SK-N-SH (cell line): ENCODE results near the gene MYO9A. TPM values are rescaled to one million over a fixed set of nuclear protein-coding genes. Genes with fewer than 3 reads are reported as not detected.

Source experiments
- CTCF ChIA-PET: fragments of 300-600, 350-600 bp; formaldehyde crosslinking; extraction: SDS; loops from one replicate; lab custom pipeline; 2021; lab: Yijun Ruan, JAX
- POLR2A ChIA-PET: fragments of 350-600 bp; sonication (Branson Sonifier 250); formaldehyde crosslinking; extraction: SDS; loops from one replicate; lab custom pipeline; 2020; ENCODE audit warnings: antibody characterized with exemption, inconsistent platforms; lab: Yijun Ruan, JAX
- DNase-seq: peaks from one replicate; pipeline ENCODE4 v3.0.0; 2012
- H2AFZ ChIP-seq: fragments of 200-600 bp; sonication (generic); 2 replicates; pipeline ENCODE4 v1.8.1; 2016; ENCODE audit warnings: antibody characterized with exemption, mild to moderate bottlenecking, low read depth
- H3F3A ChIP-seq: fragments of 200-600 bp; sonication (generic); replicated peaks from 2 replicates; pipeline ENCODE3; 2016; ENCODE audit warnings: antibody characterized with exemption, mild to moderate bottlenecking; ENCODE audit not compliant: insufficient read depth
- H3K27ac ChIP-seq, 2 experiments: fragments of 200-500 bp in 1 of 2; fragments of 200-600 bp in 1 of 2; sonication (Bioruptor generic) in 1 of 2; sonication (generic), shearing (Covaris generic) in 1 of 2; 2 replicates each; pipeline versions ENCODE4 v1.5.1 to v1.6.1; 2014 to 2016; ENCODE audit warnings: low read depth in 2 of 2, inconsistent platforms in 1 of 2, low read length in 1 of 2, mild to moderate bottlenecking in 1 of 2, mixed read lengths in 1 of 2
- H3K27me3 ChIP-seq: fragments of 200-600 bp; sonication (generic), shearing (Covaris generic); 2 replicates; pipeline ENCODE4 v1.6.1; 2016; ENCODE audit warnings: mixed run types; ENCODE audit not compliant: insufficient read depth
- H3K36me3 ChIP-seq, 2 experiments: fragments of 200-500 bp in 1 of 2; fragments of 200-600 bp in 1 of 2; sonication (Bioruptor generic) in 1 of 2; sonication (generic) in 1 of 2; replicated peaks in 1 of 2; 2 replicates each; pipeline versions ENCODE3 to v1.5.1; 2014 to 2016; ENCODE audit warnings: low read length in 1 of 2, mild to moderate bottlenecking in 1 of 2; ENCODE audit not compliant: insufficient read depth in 2 of 2, control insufficient read depth in 1 of 2
- H3K4me1 ChIP-seq, 2 experiments: fragments of 200-500 bp in 1 of 2; fragments of 200-600 bp in 1 of 2; sonication (Bioruptor generic) in 1 of 2; sonication (generic), shearing (Covaris generic) in 1 of 2; 2 replicates each; pipeline versions ENCODE4 v1.5.1 to v1.6.1; 2014 to 2016; ENCODE audit warnings: low read depth in 1 of 2, low read length in 1 of 2, mixed run types in 1 of 2; ENCODE audit not compliant: insufficient read depth in 2 of 2, control insufficient read depth in 1 of 2
- H3K4me2 ChIP-seq: fragments of 200-600 bp; sonication (generic), shearing (Covaris generic); 2 replicates; pipeline ENCODE4 v1.6.1; 2017; ENCODE audit warnings: mixed run types
- H3K4me3 ChIP-seq, 2 experiments: fragments of 200-500 bp in 1 of 2; fragments of 200-600 bp in 1 of 2; sonication (Bioruptor generic) in 1 of 2; sonication (generic), shearing (Covaris generic) in 1 of 2; 2 replicates each; pipeline versions ENCODE4 v1.5.1 to v1.8.1; 2014 to 2016; ENCODE audit warnings: low read depth in 2 of 2, inconsistent platforms in 1 of 2, low read length in 1 of 2, mild to moderate bottlenecking in 1 of 2, mixed read lengths in 1 of 2, moderate library complexity in 1 of 2
- H3K79me2 ChIP-seq: fragments of 200-600 bp; sonication (generic); 2 replicates; pipeline ENCODE4 v1.8.1; 2017; ENCODE audit warnings: mild to moderate bottlenecking; ENCODE audit not compliant: insufficient read depth
- H3K9ac ChIP-seq: fragments of 200-600 bp; sonication (generic); 2 replicates; pipeline ENCODE4 v1.6.1; 2017; ENCODE audit warnings: mixed run types
- H3K9me2 ChIP-seq: fragments of 200-600 bp; sonication (generic); 2 replicates; pipeline ENCODE4 v1.6.1; 2017; ENCODE audit warnings: mixed run types
- H3K9me3 ChIP-seq: fragments of 200-600 bp; sonication (generic); 2 replicates; pipeline ENCODE4 v1.6.1; 2017; ENCODE audit warnings: mixed run types, mild to moderate bottlenecking, moderate library complexity
- H4K20me1 ChIP-seq: fragments of 200-600 bp; sonication (generic); 2 replicates; pipeline ENCODE4 v1.6.1; 2017; ENCODE audit warnings: mild to moderate bottlenecking, mixed run types; ENCODE audit not compliant: insufficient read depth
- CHD2 ChIP-seq: fragments of 150-350 bp; IDR thresholded peaks from 2 replicates; pipeline ENCODE4 v1.6.1; 2018; ENCODE audit warnings: low read length; ENCODE audit not compliant: partially characterized antibody
- ELF1 ChIP-seq: IDR thresholded peaks from 2 replicates; pipeline ENCODE4 v1.4.0; 2012
- EP300 ChIP-seq, 2 experiments: IDR thresholded peaks; 2 replicates each; pipeline versions ENCODE4 v1.4.0 to v1.6.1; 2012; ENCODE audit warnings: borderline replicate concordance in 1 of 2, low read depth in 1 of 2, low read length in 1 of 2
- FOSL2 ChIP-seq: IDR thresholded peaks from 2 replicates; pipeline ENCODE4 v1.4.0; 2012; ENCODE audit warnings: low read depth, mild to moderate bottlenecking, moderate library complexity, borderline replicate concordance
- GABPA ChIP-seq: IDR thresholded peaks from 2 replicates; pipeline ENCODE4 v1.4.0; 2012; ENCODE audit warnings: low read depth, mild to moderate bottlenecking
- GATA2 ChIP-seq: sonication (generic); formaldehyde crosslinking; IDR thresholded peaks from 2 replicates; pipeline ENCODE4 v1.5.0; 2020; ENCODE audit warnings: mild to moderate bottlenecking, missing genetic modification reagents
- MXI1 ChIP-seq: IDR thresholded peaks from 2 replicates; pipeline ENCODE4 v1.6.1; 2012; ENCODE audit warnings: mild to moderate bottlenecking, low read depth, low read length, improper control_type of control experiment
- NFIC ChIP-seq: IDR thresholded peaks from 2 replicates; pipeline ENCODE4 v1.4.0; 2012; ENCODE audit warnings: borderline replicate concordance
- POLR2AphosphoS5 ChIP-seq: IDR thresholded peaks from 2 replicates; pipeline ENCODE4 v1.6.1; 2012; ENCODE audit warnings: low read depth, low read length
- RAD21 ChIP-seq: IDR thresholded peaks from 2 replicates; pipeline ENCODE4 v1.6.1; 2012; ENCODE audit warnings: mild to moderate bottlenecking, low read length
- RCOR1 ChIP-seq: fragments of 150-350 bp; IDR thresholded peaks from 2 replicates; pipeline ENCODE4 v1.6.1; 2017; ENCODE audit warnings: antibody characterized with exemption, low read length
- RFX5 ChIP-seq: IDR thresholded peaks from 2 replicates; pipeline ENCODE4 v1.6.1; 2012; ENCODE audit warnings: mild to moderate bottlenecking, improper control_type of control experiment, low read length
- RXRA ChIP-seq: IDR thresholded peaks from 2 replicates; pipeline ENCODE4 v1.4.0; 2012; ENCODE audit warnings: low read depth, mild to moderate bottlenecking, borderline replicate concordance
- TAF1 ChIP-seq: IDR thresholded peaks from 2 replicates; pipeline ENCODE4 v1.6.1; 2012; ENCODE audit warnings: low read depth, mild to moderate bottlenecking, low read length, moderate library complexity, borderline replicate concordance
- WGBS: methylation state at CpG from one replicate; pipeline ENCODE4 v1.1.6; 2017; ENCODE audit warnings: low lambda C conversion rate; 5-methylcytosine and 5-hydroxymethylcytosine counted together
- polyA plus RNA-seq, 3 experiments: library from polyadenylated mRNA; depleted of rRNA; stranded (reverse); fragments of >200 nt; gene quantifications; 2 replicates each; pipeline ENCODE4 v1.2.3, GENCODE V29; 2012
- TF ChIP-seq, protein P1 (sequence below): IDR thresholded peaks from 2 replicates; pipeline ENCODE4 v1.6.1; 2012; ENCODE audit warnings: mild to moderate bottlenecking, low read depth, low read length, moderate library complexity
- TF ChIP-seq, protein P2 (sequence below): fragments of 200-600 bp; sonication (generic); IDR thresholded peaks from 2 replicates; pipeline ENCODE4 v1.6.1; 2017; ENCODE audit warnings: antibody characterized with exemption, mild to moderate bottlenecking, moderate library complexity
- TF ChIP-seq, protein P3 (sequence below): fragments of 150-350 bp; IDR thresholded peaks from 2 replicates; pipeline ENCODE4 v1.6.1; 2016; ENCODE audit warnings: mild to moderate bottlenecking, low read depth, low read length
- TF ChIP-seq, protein P4 (sequence below): fragments of 150-350 bp; IDR thresholded peaks from 2 replicates; pipeline ENCODE4 v1.6.1; 2017; ENCODE audit warnings: antibody characterized with exemption, low read length, low read depth, borderline replicate concordance
- TF ChIP-seq, protein P5 (sequence below): IDR thresholded peaks from 2 replicates; pipeline ENCODE4 v1.4.0; 2012; ENCODE audit warnings: low read depth, borderline replicate concordance

MYO9A gene
- polyA plus RNA-seq, 1 of the 3 experiments (the other 2 are of a cell fraction), result 4.1 TPM

DNA sequence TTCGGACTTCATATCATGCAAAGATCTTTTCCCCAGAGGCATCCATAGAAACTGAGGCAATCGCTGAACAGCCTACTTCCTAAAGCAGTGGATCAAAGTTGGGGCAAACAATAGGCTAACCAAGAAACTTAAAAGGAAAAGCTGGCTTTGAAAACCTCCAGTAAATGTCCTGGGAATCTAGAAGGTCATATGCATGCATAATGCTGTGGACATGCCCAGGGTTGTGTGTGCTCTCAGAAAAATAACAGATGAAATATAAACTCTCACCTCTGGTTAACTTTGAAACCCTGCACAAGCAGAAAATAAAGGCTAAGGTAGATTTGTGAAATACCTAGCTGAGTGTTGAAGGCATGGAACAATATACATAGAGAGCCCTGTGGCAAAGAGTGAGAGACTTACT is 96.3 kb downstream of the MYO9A start:
- DNase-seq, result no peak
- TF ChIP-seq, protein P1, sequence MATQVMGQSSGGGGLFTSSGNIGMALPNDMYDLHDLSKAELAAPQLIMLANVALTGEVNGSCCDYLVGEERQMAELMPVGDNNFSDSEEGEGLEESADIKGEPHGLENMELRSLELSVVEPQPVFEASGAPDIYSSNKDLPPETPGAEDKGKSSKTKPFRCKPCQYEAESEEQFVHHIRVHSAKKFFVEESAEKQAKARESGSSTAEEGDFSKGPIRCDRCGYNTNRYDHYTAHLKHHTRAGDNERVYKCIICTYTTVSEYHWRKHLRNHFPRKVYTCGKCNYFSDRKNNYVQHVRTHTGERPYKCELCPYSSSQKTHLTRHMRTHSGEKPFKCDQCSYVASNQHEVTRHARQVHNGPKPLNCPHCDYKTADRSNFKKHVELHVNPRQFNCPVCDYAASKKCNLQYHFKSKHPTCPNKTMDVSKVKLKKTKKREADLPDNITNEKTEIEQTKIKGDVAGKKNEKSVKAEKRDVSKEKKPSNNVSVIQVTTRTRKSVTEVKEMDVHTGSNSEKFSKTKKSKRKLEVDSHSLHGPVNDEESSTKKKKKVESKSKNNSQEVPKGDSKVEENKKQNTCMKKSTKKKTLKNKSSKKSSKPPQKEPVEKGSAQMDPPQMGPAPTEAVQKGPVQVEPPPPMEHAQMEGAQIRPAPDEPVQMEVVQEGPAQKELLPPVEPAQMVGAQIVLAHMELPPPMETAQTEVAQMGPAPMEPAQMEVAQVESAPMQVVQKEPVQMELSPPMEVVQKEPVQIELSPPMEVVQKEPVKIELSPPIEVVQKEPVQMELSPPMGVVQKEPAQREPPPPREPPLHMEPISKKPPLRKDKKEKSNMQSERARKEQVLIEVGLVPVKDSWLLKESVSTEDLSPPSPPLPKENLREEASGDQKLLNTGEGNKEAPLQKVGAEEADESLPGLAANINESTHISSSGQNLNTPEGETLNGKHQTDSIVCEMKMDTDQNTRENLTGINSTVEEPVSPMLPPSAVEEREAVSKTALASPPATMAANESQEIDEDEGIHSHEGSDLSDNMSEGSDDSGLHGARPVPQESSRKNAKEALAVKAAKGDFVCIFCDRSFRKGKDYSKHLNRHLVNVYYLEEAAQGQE, result no peak
- H3K36me3 ChIP-seq, result peaks cover 0 to 36% of the 10 kb centered on the region in 2 experiments
- H3K9me2 ChIP-seq, result no peaks in the 10 kb centered on the region
- ChIA-PET CTCF (no interaction called here), POLR2A (interaction anchor here (1.0 kb wide), 1 partner anchor 8 kb away, joined by 3 read pairs; no protein-coding TSS in a partner anchor)
- H4K20me1 ChIP-seq, result no peaks in the 10 kb centered on the region
- no peak overlapping the region for H3K4me3 ChIP-seq
- peaks cover 4% of the 10 kb centered on the region for H3F3A ChIP-seq
- 91% methylated on average over 2 of the region's 2 CpGs for WGBS
- H3K9me3 ChIP-seq, result no peaks in the 10 kb centered on the region
- no peak overlapping the region for H2AFZ ChIP-seq
- no peaks in the 10 kb centered on the region for H3K27me3 ChIP-seq
- no peaks in the 10 kb centered on the region for H3K4me1 ChIP-seq
- H3K79me2 ChIP-seq, result peaks cover 13% of the 10 kb centered on the region; the same call in 1 of the 2 replicates
- no peak overlapping the region for H3K4me2 ChIP-seq
- H3K9ac ChIP-seq, result no peak overlapping the region
- no peak overlapping the region for H3K27ac ChIP-seq

DNA sequence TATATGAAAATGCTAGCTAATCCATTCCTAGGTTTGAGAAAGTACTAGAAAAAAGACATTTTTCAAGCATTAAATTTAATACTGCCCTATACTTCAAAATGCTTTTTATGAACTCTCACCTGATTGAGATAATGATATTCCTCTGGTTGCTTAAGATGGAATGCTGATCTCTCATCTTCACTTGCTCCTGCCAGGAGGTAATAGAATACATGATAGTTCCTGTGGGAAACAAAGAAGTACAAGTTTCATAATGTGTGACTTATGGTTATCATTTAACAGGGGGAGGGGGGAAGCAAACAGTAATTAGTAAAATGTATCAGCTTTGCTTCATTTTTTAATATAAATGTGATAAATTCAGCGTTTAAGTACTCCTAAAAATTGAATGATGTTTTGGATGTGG is 97.2 kb downstream of the MYO9A start:
- Histone ChIP-seq H3K4me1 (no peaks in the 10 kb centered on the region), H3K79me2 (peaks cover 12% of the 10 kb centered on the region; the same call in 1 of the 2 replicates), H3K27ac (no peak overlapping the region), H3F3A (peaks cover 4% of the 10 kb centered on the region), H3K9me3 (no peaks in the 10 kb centered on the region), H3K27me3 (no peaks in the 10 kb centered on the region), H4K20me1 (no peaks in the 10 kb centered on the region), H3K9ac (no peak overlapping the region), H3K4me2 (no peak overlapping the region), H3K36me3 (peaks cover 0 to 39% of the 10 kb centered on the region in 2 experiments), H3K4me3 (no peak overlapping the region), H3K9me2 (no peaks in the 10 kb centered on the region), H2AFZ (no peak overlapping the region)
- 92% methylated on average over 1 of the region's 1 CpG for WGBS
- POLR2A ChIA-PET, result no interaction called here
- DNase-seq, result no peak
- CTCF ChIA-PET, result no interaction called here
- TF ChIP-seq NFIC, result no peak
- no peak for TF ChIP-seq MXI1
- no peak for TF ChIP-seq POLR2AphosphoS5
- no peak for TF ChIP-seq TAF1
- TF ChIP-seq ELF1, result no peak
- TF ChIP-seq RCOR1, result no peak
- TF ChIP-seq GATA2 (CRISPR knock-in tag), result no peak
- TF ChIP-seq, protein P2, sequence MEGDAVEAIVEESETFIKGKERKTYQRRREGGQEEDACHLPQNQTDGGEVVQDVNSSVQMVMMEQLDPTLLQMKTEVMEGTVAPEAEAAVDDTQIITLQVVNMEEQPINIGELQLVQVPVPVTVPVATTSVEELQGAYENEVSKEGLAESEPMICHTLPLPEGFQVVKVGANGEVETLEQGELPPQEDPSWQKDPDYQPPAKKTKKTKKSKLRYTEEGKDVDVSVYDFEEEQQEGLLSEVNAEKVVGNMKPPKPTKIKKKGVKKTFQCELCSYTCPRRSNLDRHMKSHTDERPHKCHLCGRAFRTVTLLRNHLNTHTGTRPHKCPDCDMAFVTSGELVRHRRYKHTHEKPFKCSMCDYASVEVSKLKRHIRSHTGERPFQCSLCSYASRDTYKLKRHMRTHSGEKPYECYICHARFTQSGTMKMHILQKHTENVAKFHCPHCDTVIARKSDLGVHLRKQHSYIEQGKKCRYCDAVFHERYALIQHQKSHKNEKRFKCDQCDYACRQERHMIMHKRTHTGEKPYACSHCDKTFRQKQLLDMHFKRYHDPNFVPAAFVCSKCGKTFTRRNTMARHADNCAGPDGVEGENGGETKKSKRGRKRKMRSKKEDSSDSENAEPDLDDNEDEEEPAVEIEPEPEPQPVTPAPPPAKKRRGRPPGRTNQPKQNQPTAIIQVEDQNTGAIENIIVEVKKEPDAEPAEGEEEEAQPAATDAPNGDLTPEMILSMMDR, result no peak
- TF ChIP-seq, protein P3, sequence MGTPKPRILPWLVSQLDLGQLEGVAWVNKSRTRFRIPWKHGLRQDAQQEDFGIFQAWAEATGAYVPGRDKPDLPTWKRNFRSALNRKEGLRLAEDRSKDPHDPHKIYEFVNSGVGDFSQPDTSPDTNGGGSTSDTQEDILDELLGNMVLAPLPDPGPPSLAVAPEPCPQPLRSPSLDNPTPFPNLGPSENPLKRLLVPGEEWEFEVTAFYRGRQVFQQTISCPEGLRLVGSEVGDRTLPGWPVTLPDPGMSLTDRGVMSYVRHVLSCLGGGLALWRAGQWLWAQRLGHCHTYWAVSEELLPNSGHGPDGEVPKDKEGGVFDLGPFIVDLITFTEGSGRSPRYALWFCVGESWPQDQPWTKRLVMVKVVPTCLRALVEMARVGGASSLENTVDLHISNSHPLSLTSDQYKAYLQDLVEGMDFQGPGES, result no peak
- TF ChIP-seq, protein P4, sequence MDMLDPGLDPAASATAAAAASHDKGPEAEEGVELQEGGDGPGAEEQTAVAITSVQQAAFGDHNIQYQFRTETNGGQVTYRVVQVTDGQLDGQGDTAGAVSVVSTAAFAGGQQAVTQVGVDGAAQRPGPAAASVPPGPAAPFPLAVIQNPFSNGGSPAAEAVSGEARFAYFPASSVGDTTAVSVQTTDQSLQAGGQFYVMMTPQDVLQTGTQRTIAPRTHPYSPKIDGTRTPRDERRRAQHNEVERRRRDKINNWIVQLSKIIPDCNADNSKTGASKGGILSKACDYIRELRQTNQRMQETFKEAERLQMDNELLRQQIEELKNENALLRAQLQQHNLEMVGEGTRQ, result no peak
- no peak for TF ChIP-seq EP300 (IDR thresholded peaks at IDR 0.05; ENCODE audit: borderline replicate concordance in 1 of 2, low read depth in 1 of 2, low read length in 1 of 2)
- TF ChIP-seq CHD2, result no peak
- TF ChIP-seq GABPA, result no peak
- TF ChIP-seq FOSL2, result no peak
- TF ChIP-seq RFX5, result no peak
- TF ChIP-seq RXRA, result no peak
- TF ChIP-seq, protein P5, sequence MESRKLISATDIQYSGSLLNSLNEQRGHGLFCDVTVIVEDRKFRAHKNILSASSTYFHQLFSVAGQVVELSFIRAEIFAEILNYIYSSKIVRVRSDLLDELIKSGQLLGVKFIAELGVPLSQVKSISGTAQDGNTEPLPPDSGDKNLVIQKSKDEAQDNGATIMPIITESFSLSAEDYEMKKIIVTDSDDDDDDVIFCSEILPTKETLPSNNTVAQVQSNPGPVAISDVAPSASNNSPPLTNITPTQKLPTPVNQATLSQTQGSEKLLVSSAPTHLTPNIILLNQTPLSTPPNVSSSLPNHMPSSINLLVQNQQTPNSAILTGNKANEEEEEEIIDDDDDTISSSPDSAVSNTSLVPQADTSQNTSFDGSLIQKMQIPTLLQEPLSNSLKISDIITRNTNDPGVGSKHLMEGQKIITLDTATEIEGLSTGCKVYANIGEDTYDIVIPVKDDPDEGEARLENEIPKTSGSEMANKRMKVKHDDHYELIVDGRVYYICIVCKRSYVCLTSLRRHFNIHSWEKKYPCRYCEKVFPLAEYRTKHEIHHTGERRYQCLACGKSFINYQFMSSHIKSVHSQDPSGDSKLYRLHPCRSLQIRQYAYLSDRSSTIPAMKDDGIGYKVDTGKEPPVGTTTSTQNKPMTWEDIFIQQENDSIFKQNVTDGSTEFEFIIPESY, result no peak
- no peak for TF ChIP-seq RAD21
